HEK293 (cell line): ENCODE data around the gene PCTP.

ENCODE experiments used
- CTCF ChIA-PET: fragments of 350-600 bp; formaldehyde crosslinking; extraction: SDS; loops from one replicate; lab custom pipeline; 2021; ENCODE audit warnings: antibody characterized with exemption; lab: Yijun Ruan, JAX
- POLR2A ChIA-PET: fragments of 300-600 bp; formaldehyde crosslinking; extraction: SDS; loops from one replicate; lab custom pipeline; 2020; ENCODE audit warnings: antibody characterized with exemption, inconsistent platforms; lab: Yijun Ruan, JAX
- H3K27ac ChIP-seq: fragments of 200-500 bp; sonication (Bioruptor generic); 2 replicates; pipeline ENCODE4 v1.5.1; 2014; ENCODE audit warnings: low read depth, low read length, control low read depth, inconsistent platforms; ENCODE audit errors: extremely low read depth
- H3K36me3 ChIP-seq, 2 experiments: fragments of 200-500 bp in 1 of 2; sonication (Bioruptor generic) in 1 of 2; 1 replicate in 1 of 2; 2 replicates in 1 of 2; pipeline ENCODE4 v1.5.1; 2014 to 2017; ENCODE audit warnings: inconsistent platforms in 2 of 2, low read length in 2 of 2; ENCODE audit not compliant: control insufficient read depth in 2 of 2, insufficient read depth in 1 of 2
- H3K4me1 ChIP-seq: fragments of 200-500 bp; sonication (Bioruptor generic); 2 replicates; pipeline ENCODE4 v1.5.1; 2014; ENCODE audit warnings: mild to moderate bottlenecking, low read length, inconsistent platforms; ENCODE audit not compliant: control insufficient read depth, insufficient read depth
- H3K4me3 ChIP-seq: 2 replicates; pipeline ENCODE4 v1.5.1; 2011; ENCODE audit warnings: low read depth, mild to moderate bottlenecking, control low read depth, low read length, moderate library complexity
- H3K9me3 ChIP-seq: fragments of 200-500 bp; sonication (Bioruptor generic); 2 replicates; pipeline ENCODE4 v1.5.1; 2014; ENCODE audit warnings: low read depth, low read length, inconsistent platforms; ENCODE audit not compliant: control insufficient read depth, insufficient read depth
- IKZF3 ChIP-seq: fragments of 450-650 bp; IDR thresholded peaks from 2 replicates; pipeline ENCODE4 v1.5.0; 2018; ENCODE audit warnings: missing biosample characterization, mild to moderate bottlenecking, missing genetic modification characterization, moderate library complexity
- INSM2 ChIP-seq: fragments of 450-650 bp; formaldehyde crosslinking; IDR thresholded peaks from 2 replicates; pipeline ENCODE4 v1.5.1; 2016; ENCODE audit warnings: missing biosample characterization, missing genetic modification characterization
- KLF1 ChIP-seq: fragments of 450-650 bp; formaldehyde crosslinking; IDR thresholded peaks from 2 replicates; pipeline ENCODE4 v1.5.1; 2016; ENCODE audit warnings: missing biosample characterization, missing genetic modification characterization
- KLF8 ChIP-seq: fragments of 450-650 bp; formaldehyde crosslinking; IDR thresholded peaks from 2 replicates; pipeline ENCODE4 v1.5.1; 2016; ENCODE audit warnings: missing biosample characterization, missing genetic modification characterization
- MEIS1 ChIP-seq: sonication (generic); formaldehyde crosslinking; IDR thresholded peaks from 2 replicates; pipeline ENCODE4 v1.8.1; 2022; ENCODE audit warnings: missing genetic modification reagents, mild to moderate bottlenecking, borderline replicate concordance
- SETDB1 ChIP-seq: IDR thresholded peaks from one replicate; pipeline ENCODE4 v1.6.1; 2017; ENCODE audit warnings: mild to moderate bottlenecking, low read length, moderate library complexity, mixed read lengths; ENCODE audit not compliant: insufficient read length
- ZNF169 ChIP-seq: fragments of 450-650 bp; formaldehyde crosslinking; IDR thresholded peaks from 2 replicates; pipeline ENCODE4 v1.5.1; 2016; ENCODE audit warnings: missing biosample characterization, missing genetic modification characterization
- ZNF184 ChIP-seq: fragments of 450-650 bp; IDR thresholded peaks from 2 replicates; pipeline ENCODE4 v1.5.1; 2018; ENCODE audit warnings: missing biosample characterization, mild to moderate bottlenecking, missing genetic modification characterization
- ZNF239 ChIP-seq: fragments of 450-650 bp; formaldehyde crosslinking; IDR thresholded peaks from 2 replicates; pipeline ENCODE4 v1.5.1; 2016; ENCODE audit warnings: missing biosample characterization, missing genetic modification characterization
- ZNF473 ChIP-seq: fragments of 450-650 bp; formaldehyde crosslinking; IDR thresholded peaks from 2 replicates; pipeline ENCODE4 v1.5.1; 2017; ENCODE audit warnings: missing biosample characterization, missing genetic modification characterization
- ZNF580 ChIP-seq: fragments of 450-650 bp; formaldehyde crosslinking; IDR thresholded peaks from 2 replicates; pipeline ENCODE4 v1.5.1; 2016; ENCODE audit warnings: missing biosample characterization, missing genetic modification characterization
- ZNF629 ChIP-seq: fragments of 450-650 bp; formaldehyde crosslinking; IDR thresholded peaks from 2 replicates; pipeline ENCODE4 v1.5.1; 2017; ENCODE audit warnings: missing biosample characterization, missing genetic modification characterization
- ZNF747 ChIP-seq: fragments of 450-650 bp; formaldehyde crosslinking; IDR thresholded peaks from 2 replicates; pipeline ENCODE4 v1.5.1; 2016; ENCODE audit warnings: missing biosample characterization, missing genetic modification characterization
- ZNF76 ChIP-seq: fragments of 450-650 bp; formaldehyde crosslinking; IDR thresholded peaks from 2 replicates; pipeline ENCODE4; 2016; ENCODE audit warnings: low read depth, missing biosample characterization, missing genetic modification characterization, borderline replicate concordance
- ZNF768 ChIP-seq: fragments of 450-650 bp; formaldehyde crosslinking; IDR thresholded peaks from 2 replicates; pipeline ENCODE4 v1.5.1; 2018; ENCODE audit warnings: missing biosample characterization, mild to moderate bottlenecking, missing genetic modification characterization
- ZNF776 ChIP-seq: fragments of 450-650 bp; formaldehyde crosslinking; IDR thresholded peaks from 2 replicates; pipeline ENCODE4 v1.5.0; 2017; ENCODE audit warnings: missing biosample characterization, missing genetic modification characterization, borderline replicate concordance
- ZNF830 ChIP-seq: fragments of 450-650 bp; IDR thresholded peaks from 2 replicates; pipeline ENCODE4 v1.5.0; 2018; ENCODE audit warnings: missing biosample characterization, missing genetic modification characterization, low read depth, mild to moderate bottlenecking, moderate library complexity
- ZNF837 ChIP-seq: fragments of 450-650 bp; formaldehyde crosslinking; IDR thresholded peaks from 2 replicates; pipeline ENCODE4 v1.5.1; 2016; ENCODE audit warnings: missing biosample characterization, missing genetic modification characterization
- TF ChIP-seq, protein P1 (sequence below): fragments of 450-650 bp; IDR thresholded peaks from 2 replicates; pipeline ENCODE4 v1.5.1; 2018; ENCODE audit warnings: missing biosample characterization, missing genetic modification characterization
- TF ChIP-seq, protein P2 (sequence below): fragments of 450-650 bp; formaldehyde crosslinking; IDR thresholded peaks from 2 replicates; pipeline ENCODE4 v1.5.1; 2016; ENCODE audit warnings: missing biosample characterization, missing genetic modification characterization

The PCTP gene

GRCh38 chr17:55806745-55807495, 56.1 kb downstream of the PCTP start:
- H3K4me3 ChIP-seq = no peak overlapping the region
- no peak overlapping the region for H3K27ac ChIP-seq
- ChIA-PET CTCF (no interaction called here), POLR2A (no interaction called here)
- no peaks in the 10 kb centered on the region for H3K4me1 ChIP-seq
- H3K36me3 ChIP-seq = no peaks in the 10 kb centered on the region
- TF ChIP-seq KLF1 (tag by site-specific recombination) = no peak
- TF ChIP-seq ZNF837 = no peak
- no peaks in the 10 kb centered on the region for H3K9me3 ChIP-seq

GRCh38 chr17:55811536-55811935, 60.7 kb downstream of the PCTP start:
- H3K27ac ChIP-seq = no peak overlapping the region
- no peaks in the 10 kb centered on the region for H3K9me3 ChIP-seq
- no peaks in the 10 kb centered on the region for H3K36me3 ChIP-seq
- ChIA-PET POLR2A (no interaction called here), CTCF (no interaction called here)
- H3K4me1 ChIP-seq = no peaks in the 10 kb centered on the region
- no peak for TF ChIP-seq ZNF169 (tag by site-specific recombination)
- TF ChIP-seq, all 188 proteins: peak for 0
- no peak overlapping the region for H3K4me3 ChIP-seq

GRCh38 chr17:55812323-55812722, 61.5 kb downstream of the PCTP start:
- CTCF ChIA-PET = no interaction called here
- TF ChIP-seq INSM2 (tag by site-specific recombination) (no peak), ZNF184 (tag by site-specific recombination) (no peak), ZNF747 (no peak)
- TF ChIP-seq, protein P1, sequence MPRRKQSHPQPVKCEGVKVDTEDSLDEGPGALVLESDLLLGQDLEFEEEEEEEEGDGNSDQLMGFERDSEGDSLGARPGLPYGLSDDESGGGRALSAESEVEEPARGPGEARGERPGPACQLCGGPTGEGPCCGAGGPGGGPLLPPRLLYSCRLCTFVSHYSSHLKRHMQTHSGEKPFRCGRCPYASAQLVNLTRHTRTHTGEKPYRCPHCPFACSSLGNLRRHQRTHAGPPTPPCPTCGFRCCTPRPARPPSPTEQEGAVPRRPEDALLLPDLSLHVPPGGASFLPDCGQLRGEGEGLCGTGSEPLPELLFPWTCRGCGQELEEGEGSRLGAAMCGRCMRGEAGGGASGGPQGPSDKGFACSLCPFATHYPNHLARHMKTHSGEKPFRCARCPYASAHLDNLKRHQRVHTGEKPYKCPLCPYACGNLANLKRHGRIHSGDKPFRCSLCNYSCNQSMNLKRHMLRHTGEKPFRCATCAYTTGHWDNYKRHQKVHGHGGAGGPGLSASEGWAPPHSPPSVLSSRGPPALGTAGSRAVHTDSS (tag by site-specific recombination) = no peak
- POLR2A ChIA-PET = no interaction called here
- Histone ChIP-seq H3K27ac (no peak overlapping the region), H3K4me1 (no peaks in the 10 kb centered on the region), H3K36me3 (no peaks in the 10 kb centered on the region), H3K4me3 (no peak overlapping the region), H3K9me3 (no peaks in the 10 kb centered on the region)

DNA sequence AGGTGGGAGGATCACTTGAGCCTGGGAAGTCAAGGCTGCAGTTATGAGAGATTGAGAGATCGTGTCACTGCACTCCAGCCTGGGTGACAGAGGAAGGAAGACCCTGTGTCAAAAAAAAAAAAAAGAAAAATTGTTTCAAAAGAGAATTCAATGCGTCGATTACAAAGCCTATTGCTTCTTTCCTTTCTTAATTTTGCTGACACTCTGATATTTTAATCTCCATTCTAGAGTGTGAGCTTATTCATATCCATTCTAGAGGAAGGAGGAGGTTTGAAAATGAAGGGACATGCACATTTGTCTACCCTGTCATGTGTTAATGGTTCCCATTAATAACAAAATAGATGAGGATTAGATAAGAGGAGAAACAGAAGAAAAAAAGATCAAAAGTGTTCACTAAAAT, 63.1 kb downstream of the PCTP start:
- Histone ChIP-seq H3K4me1 (no peaks in the 10 kb centered on the region), H3K9me3 (no peaks in the 10 kb centered on the region), H3K27ac (no peak overlapping the region), H3K36me3 (no peaks in the 10 kb centered on the region), H3K4me3 (no peak overlapping the region)
- POLR2A ChIA-PET = no interaction called here
- CTCF ChIA-PET = interaction anchor here (0.6 kb wide), 1 partner anchor 287 kb away, joined by 3 read pairs; no protein-coding TSS in a partner anchor
- TF ChIP-seq IKZF3 (no peak), ZNF239 (tag by site-specific recombination) (no peak), ZNF768 (tag by site-specific recombination) (no peak), ZNF830 (no peak), SETDB1 (no peak), ZNF580 (tag by site-specific recombination) (no peak), KLF8 (tag by site-specific recombination) (no peak), MEIS1 (CRISPR knock-in tag) (no peak), ZNF747 (no peak), ZNF473 (tag by site-specific recombination) (no peak), ZNF776 (tag by site-specific recombination) (no peak), ZNF76 (tag by site-specific recombination) (no peak), ZNF629 (tag by site-specific recombination) (no peak)
- TF ChIP-seq, protein P2, sequence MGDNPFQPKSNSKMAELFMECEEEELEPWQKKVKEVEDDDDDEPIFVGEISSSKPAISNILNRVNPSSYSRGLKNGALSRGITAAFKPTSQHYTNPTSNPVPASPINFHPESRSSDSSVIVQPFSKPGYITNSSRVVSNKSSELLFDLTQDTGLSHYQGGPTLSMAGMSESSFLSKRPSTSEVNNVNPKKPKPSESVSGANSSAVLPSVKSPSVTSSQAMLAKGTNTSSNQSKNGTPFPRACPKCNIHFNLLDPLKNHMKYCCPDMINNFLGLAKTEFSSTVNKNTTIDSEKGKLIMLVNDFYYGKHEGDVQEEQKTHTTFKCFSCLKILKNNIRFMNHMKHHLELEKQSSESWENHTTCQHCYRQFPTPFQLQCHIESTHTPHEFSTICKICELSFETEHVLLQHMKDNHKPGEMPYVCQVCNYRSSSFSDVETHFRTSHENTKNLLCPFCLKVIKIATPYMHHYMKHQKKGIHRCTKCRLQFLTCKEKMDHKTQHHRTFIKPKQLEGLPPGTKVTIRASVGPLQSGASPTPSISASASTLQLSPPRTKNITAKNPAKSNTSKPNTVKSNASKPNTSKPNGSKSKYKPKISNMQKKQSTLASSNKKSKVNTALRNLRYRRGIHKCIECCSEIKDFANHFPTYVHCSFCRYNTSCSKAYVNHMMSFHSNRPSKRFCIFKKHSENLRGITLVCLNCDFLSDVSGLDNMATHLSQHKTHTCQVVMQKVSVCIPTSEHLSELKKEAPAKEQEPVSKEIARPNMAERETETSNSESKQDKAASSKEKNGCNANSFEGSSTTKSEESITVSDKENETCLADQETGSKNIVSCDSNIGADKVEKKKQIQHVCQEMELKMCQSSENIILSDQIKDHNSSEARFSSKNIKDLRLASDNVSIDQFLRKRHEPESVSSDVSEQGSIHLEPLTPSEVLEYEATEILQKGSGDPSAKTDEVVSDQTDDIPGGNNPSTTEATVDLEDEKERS = no peak
